Activated CD4-positive, alpha-beta T cell treated with anti-CD3 and anti-CD28 coated beads for 4 hours (primary cell): Measurements from ENCODE around the gene KRT16.
"Not testable (repeated sequence)": the region's sequence is repeated elsewhere in the genome, so short reads cannot be mapped to it uniquely, and the experiment has no call there.

Experiments used
- DNase-seq, 2 donors: peaks; one replicate each; pipeline ENCODE4 v3.0.0-alpha.2; 2020

The KRT16 gene

GRCh38 chr17:41582061-41582968 lies 30.3 kb downstream of the KRT16 start:
- not testable (repeated sequence) for DNase-seq

- no peak for DNase-seq
Measured at GRCh38 chr17:41581366-41582060, 31.1 kb downstream of the KRT16 start.

- DNase-seq = no peak
Measured at GRCh38 chr17:41580687-41581365, 31.7 kb downstream of the KRT16 start.

- DNase-seq = no peak
Measured at GRCh38 chr17:41580244-41580575, 32.4 kb downstream of the KRT16 start.

GRCh38 chr17:41579484-41580243 lies 32.9 kb downstream of the KRT16 start:
- peak; percentile 16 to 50 for DNase-seq

DNA sequence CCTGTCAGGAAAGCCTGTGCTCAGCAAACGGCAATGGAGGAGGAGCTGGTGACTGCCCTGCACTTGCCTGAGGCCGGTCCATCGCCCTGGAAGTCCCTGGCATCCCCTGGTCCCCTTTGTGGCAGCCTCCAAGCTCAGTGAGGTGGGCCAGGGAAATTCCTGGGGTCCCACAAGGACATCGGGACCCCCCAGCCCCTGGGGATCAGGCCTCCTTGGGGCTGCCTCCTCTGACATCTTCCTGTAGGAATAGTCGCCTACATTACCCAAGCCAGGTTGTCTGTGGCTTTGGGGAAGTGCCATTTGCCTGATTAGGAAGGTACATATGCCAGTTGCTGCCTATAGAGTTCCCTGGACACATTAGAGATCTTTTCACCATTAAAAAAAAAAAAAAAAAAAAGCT lies 33.6 kb downstream of the KRT16 start:
- no peak for DNase-seq

DNA sequence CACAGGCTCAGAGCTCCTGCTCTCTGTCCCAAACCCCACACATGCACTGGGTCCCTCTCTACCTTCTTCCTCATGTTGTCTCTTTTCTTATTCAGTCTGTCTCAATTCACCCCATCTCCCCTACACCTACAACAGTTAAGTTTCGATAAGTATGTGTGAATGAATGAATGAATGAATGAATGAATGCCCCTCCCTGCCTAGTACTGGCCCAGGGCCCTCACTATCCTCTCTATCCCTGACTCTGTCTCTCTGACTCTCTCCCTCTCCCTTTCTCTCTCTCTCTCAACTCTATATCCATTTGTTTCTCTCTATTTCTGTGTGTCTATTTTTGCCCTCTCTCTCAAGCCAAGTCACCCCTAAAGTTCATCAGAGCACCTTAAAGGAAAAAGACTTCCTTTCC lies 34.0 kb downstream of the KRT16 start:
- DNase-seq = no peak

GRCh38 chr17:41576740-41577139 lies 35.8 kb downstream of the KRT16 start:
- not testable (repeated sequence) for DNase-seq

GRCh38 chr17:41575336-41575735 lies 37.2 kb downstream of the KRT16 start:
- no peak for DNase-seq

DNA sequence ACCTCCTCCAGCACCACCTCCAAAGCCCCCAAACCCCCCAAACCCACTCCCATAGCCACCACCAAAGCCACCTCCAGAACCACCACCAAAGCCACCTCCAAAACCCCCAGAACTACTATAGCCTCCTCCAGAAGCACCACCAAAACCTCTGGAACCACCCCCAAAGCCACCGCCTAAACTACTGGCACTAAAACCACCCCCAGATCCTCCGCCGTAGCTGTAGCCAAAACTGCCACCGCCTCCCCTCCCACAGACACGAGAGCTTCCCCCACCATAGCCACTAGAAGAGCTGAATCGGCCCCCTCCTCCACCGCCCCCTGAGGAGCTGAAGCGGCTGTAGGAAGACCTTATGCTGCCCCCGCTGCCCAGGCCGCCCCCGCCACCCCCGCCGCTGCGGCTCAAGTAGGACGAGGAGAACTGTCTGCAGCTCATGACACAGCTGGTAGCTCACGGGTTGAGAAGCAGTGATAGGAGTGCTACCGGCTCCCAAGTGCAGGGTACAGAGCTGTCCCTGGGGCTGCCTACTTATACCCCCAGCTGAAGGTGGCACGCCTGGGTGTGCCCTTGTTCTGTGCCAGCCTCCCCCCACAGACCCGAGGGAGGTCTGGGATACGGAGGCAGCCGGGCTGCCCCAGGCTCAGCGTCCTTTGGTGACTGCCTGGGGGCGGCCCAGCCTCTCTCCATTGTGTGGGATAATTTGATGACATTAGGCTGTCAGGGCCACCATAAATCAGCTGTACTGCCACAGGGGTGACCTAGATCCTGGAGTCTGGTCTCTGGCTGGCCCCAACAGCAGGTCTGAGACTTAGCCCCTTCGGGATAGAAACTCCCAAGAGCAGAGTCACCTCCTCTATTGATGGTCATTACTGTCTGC lies 40.8 kb downstream of the KRT16 start, which contains the start of gene KRT9:
KRT9 (minus strand) TSS at position 499 of the 874 bp plus-strand sequence; CDS start at position 432, 67 bp downstream.
- no peak for DNase-seq

DNA sequence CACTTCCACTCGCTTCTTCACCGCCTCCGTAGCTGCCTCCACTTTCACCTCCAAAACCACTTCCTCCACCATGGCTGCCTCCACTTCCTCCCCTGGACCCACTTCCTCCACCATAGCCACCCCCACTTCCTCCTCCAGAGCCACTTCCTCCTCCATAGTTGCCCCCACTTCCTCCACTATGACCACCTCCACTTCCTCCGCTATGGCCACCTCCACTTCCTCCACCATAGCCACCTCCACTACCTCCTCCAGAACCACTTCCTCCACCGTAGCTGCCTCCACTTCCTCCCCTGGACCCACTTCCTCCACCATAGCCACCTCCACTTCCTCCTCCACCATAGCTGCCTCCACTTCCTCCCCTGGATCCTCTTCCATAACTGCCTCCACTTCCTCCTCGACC lies 45.2 kb downstream of the KRT16 start:
- no peak for DNase-seq

GRCh38 chr17:41565338-41565737 lies 47.2 kb downstream of the KRT16 start:
- no peak for DNase-seq

- DNase-seq = no peak
Measured at GRCh38 chr17:41563607-41564170, 48.9 kb downstream of the KRT16 start.

DNA sequence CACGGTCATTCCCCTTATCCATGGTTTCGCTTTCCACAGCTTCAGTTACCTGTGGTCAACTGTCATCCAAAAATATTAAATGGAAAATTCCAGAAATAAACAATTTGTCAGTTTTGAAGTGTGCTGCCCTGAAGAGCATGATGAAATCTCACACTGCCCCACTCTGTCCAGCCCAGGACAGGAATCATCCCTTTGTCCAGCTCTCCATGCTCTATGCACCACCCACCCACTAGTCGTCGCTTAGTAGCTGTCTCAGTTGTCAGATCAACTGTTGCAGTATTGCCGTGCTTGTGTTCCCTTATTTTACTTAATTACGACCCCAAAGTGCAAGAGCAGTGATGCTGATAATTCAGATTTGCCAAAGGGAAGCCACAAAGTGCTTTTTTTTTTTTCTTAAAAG lies 51.0 kb downstream of the KRT16 start:
- DNase-seq = no peak
